H1 (cell line): ENCODE results near the gene EPB41L4A.

ENCODE experiments used
- CHD2 ChIP-seq: IDR thresholded peaks from 2 replicates; pipeline ENCODE4 v1.6.1; 2012; ENCODE audit warnings: low read length, improper control_type of control experiment
- EP300 ChIP-seq, 2 experiments: IDR thresholded peaks; 1 replicate in 1 of 2; 2 replicates in 1 of 2; pipeline ENCODE4 v1.6.1; 2011 to 2012; ENCODE audit warnings: low read depth in 2 of 2, low read length in 2 of 2, mild to moderate bottlenecking in 2 of 2, borderline replicate concordance in 1 of 2, inconsistent platforms in 1 of 2, moderate library complexity in 1 of 2
- EZH2 ChIP-seq: fragments of 200-600 bp; sonication (generic); IDR thresholded peaks from 2 replicates; pipeline ENCODE4 v1.7.1; 2012; ENCODE audit warnings: low read depth, mild to moderate bottlenecking, moderate library complexity, low read length, inconsistent platforms; ENCODE audit not compliant: severe bottlenecking
- HDAC6 ChIP-seq: IDR thresholded peaks from one replicate; pipeline ENCODE4 v1.7.1; 2012; ENCODE audit warnings: low read depth, mild to moderate bottlenecking, inconsistent platforms, low read length, moderate library complexity
- MAFK ChIP-seq: IDR thresholded peaks from 2 replicates; pipeline ENCODE4 v1.6.1; 2012; ENCODE audit warnings: low read depth, mild to moderate bottlenecking, improper control_type of control experiment, low read length
- POLR2A ChIP-seq, 2 experiments: IDR thresholded peaks; 1 replicate in 1 of 2; 2 replicates in 1 of 2; pipeline ENCODE4 v1.6.1; 2011; ENCODE audit warnings: low read depth in 2 of 2, low read length in 2 of 2, mild to moderate bottlenecking in 2 of 2; ENCODE audit errors: control extremely low read depth in 1 of 2
- POLR2AphosphoS5 ChIP-seq: IDR thresholded peaks from 2 replicates; pipeline ENCODE4 v1.6.1; 2011; ENCODE audit warnings: low read depth, low read length
- TF ChIP-seq, protein P1 (sequence below), 3 experiments: IDR thresholded peaks; 1 replicate in 2 of 3; 2 replicates in 1 of 3; pipeline versions ENCODE4 v1.5.1 to v1.6.1; 2011; ENCODE audit warnings: low read length in 3 of 3, mild to moderate bottlenecking in 3 of 3, inconsistent platforms in 2 of 3, low read depth in 1 of 3, moderate library complexity in 1 of 3; ENCODE audit not compliant: insufficient read depth in 1 of 3; ENCODE audit errors: control extremely low read depth in 1 of 3
- TF ChIP-seq, protein P2 (sequence below): IDR thresholded peaks from 2 replicates; pipeline ENCODE4 v1.6.1; 2011; ENCODE audit warnings: low read length, improper control_type of control experiment
- TF ChIP-seq, protein P3 (sequence below): IDR thresholded peaks from 2 replicates; pipeline ENCODE4 v1.6.1; 2012; ENCODE audit warnings: inconsistent platforms
- TF ChIP-seq, protein P4 (sequence below): IDR thresholded peaks from 2 replicates; pipeline ENCODE4 v1.6.1; 2011; ENCODE audit warnings: low read depth, mild to moderate bottlenecking, low read length; ENCODE audit not compliant: insufficient read depth

DNA sequence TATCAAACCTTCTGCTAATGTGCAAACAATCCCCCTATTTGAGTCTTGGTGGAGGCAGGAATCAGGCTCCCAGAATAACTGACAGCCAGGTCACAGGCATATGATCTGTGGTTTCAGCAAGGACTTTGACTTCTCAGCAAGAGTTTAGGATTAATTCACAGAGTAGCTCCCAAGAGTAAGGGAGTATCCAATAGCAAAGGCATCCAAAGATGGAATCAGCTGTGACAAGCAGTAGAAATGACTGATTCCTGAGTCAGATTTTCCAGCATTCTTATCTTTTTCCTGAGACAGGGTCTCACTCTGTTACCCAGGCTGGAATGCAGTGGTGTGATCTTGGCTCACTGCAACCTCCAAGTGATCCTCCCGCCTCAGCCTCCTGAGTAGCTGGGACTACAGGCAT is 108.3 kb downstream of the EPB41L4A start:
- TF ChIP-seq, protein P1, sequence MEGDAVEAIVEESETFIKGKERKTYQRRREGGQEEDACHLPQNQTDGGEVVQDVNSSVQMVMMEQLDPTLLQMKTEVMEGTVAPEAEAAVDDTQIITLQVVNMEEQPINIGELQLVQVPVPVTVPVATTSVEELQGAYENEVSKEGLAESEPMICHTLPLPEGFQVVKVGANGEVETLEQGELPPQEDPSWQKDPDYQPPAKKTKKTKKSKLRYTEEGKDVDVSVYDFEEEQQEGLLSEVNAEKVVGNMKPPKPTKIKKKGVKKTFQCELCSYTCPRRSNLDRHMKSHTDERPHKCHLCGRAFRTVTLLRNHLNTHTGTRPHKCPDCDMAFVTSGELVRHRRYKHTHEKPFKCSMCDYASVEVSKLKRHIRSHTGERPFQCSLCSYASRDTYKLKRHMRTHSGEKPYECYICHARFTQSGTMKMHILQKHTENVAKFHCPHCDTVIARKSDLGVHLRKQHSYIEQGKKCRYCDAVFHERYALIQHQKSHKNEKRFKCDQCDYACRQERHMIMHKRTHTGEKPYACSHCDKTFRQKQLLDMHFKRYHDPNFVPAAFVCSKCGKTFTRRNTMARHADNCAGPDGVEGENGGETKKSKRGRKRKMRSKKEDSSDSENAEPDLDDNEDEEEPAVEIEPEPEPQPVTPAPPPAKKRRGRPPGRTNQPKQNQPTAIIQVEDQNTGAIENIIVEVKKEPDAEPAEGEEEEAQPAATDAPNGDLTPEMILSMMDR (IDR thresholded peaks at IDR 0.05; ENCODE audit: control extremely low read depth in 1 of 3, insufficient read depth in 1 of 3, low read depth in 1 of 3, low read length in 3 of 3) = no peak
- no peak for TF ChIP-seq POLR2AphosphoS5
- TF ChIP-seq CHD2 = no peak
- TF ChIP-seq, protein P2, sequence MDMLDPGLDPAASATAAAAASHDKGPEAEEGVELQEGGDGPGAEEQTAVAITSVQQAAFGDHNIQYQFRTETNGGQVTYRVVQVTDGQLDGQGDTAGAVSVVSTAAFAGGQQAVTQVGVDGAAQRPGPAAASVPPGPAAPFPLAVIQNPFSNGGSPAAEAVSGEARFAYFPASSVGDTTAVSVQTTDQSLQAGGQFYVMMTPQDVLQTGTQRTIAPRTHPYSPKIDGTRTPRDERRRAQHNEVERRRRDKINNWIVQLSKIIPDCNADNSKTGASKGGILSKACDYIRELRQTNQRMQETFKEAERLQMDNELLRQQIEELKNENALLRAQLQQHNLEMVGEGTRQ = no peak
- TF ChIP-seq, protein P3, sequence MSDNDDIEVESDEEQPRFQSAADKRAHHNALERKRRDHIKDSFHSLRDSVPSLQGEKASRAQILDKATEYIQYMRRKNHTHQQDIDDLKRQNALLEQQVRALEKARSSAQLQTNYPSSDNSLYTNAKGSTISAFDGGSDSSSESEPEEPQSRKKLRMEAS = no peak
- no peak for TF ChIP-seq EP300 (IDR thresholded peaks at IDR 0.05; ENCODE audit: borderline replicate concordance in 1 of 2, low read depth in 2 of 2, low read length in 2 of 2)
- no peak for TF ChIP-seq POLR2A (IDR thresholded peaks at IDR 0.05; ENCODE audit: control extremely low read depth in 1 of 2, low read depth in 2 of 2, low read length in 2 of 2)
- TF ChIP-seq EZH2 = no peak
- no peak for TF ChIP-seq MAFK
- TF ChIP-seq, protein P4, sequence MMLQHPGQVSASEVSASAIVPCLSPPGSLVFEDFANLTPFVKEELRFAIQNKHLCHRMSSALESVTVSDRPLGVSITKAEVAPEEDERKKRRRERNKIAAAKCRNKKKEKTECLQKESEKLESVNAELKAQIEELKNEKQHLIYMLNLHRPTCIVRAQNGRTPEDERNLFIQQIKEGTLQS = no peak
- no peak for TF ChIP-seq HDAC6
